Raji (cell line): ENCODE measurements around the gene POLR1A.

Experiments
- POLR2A ChIP-seq: IDR thresholded peaks from 2 replicates; pipeline ENCODE4 v1.6.1; 2011; ENCODE audit warnings: low read depth, low read length, control low read depth; ENCODE audit not compliant: insufficient read depth

POLR1A gene

DNA sequence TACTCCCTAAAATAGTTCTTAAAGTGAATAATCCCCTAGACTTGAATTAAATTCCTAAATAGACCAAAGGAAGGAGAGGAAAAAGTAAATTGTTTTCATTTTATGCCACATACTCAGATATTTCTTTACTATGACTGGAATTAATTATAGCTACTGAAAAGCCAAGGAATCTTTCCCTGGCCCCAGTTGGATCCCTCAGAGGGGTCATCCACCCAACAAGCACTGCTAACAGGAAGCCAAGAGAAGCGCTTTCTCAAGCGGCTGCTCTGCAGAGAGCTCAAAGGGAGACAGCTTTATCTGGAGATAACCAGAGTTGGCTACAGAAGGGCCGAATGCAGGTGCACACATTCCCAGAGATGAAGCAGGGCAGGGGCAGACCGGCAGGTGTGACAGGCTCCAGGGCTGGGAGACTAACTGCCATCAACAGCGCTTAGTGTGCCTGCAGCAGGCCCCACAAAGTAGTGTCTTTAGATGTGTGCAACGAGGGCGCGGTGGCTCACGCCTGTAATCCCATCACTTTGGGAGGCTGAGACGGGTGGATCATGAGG lies 51.1 kb downstream of the POLR1A start:
- TF ChIP-seq POLR2A = no peak

DNA sequence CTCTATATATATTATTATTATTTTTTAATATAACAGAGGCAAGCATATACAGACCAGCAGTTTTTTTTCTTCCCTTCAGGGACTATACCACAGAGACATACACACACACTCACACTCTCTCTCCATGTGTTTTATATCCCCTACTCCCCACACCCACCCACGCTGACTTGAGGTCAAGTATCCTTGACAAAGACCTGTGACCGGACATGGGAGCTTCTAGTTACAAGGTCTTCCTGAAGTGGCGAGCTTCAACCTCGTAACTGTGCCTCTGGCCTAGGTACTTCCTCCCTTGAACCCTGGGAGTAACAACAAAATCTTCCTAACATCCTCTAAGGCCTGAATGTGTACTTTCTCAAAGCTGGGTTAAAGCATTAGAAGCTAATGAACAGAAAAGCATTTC lies 52.5 kb downstream of the POLR1A start:
- no peak for TF ChIP-seq POLR2A

GRCh38 chr2:86052676-86053075 lies 53.0 kb downstream of the POLR1A start:
- TF ChIP-seq POLR2A = no peak

- no peak for TF ChIP-seq POLR2A
These were observed 53.4 kb downstream of the POLR1A start for GRCh38 chr2:86052265-86052664.

- no peak for TF ChIP-seq POLR2A
These were observed 55.4 kb downstream of the POLR1A start for GRCh38 chr2:86050301-86050700.

DNA sequence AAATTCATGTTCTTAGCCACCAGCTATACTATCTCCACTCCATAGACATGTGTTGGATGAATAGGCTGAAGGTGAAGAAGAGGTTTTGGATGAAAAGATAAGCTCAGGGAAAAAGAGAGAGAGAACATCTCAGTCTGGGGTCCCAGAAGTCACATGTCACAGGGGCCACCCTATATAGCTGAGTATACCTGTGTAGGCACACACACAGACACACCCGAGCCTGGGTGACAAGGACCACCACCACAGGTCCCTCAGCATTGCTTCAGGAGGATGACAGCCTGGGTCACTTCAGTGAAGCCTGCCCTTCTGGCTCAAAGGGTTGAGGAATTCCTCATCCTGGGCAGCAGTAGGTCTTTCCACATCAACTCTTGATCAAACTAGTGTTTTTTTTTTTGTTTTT lies 56.2 kb downstream of the POLR1A start:
- no peak for TF ChIP-seq POLR2A

DNA sequence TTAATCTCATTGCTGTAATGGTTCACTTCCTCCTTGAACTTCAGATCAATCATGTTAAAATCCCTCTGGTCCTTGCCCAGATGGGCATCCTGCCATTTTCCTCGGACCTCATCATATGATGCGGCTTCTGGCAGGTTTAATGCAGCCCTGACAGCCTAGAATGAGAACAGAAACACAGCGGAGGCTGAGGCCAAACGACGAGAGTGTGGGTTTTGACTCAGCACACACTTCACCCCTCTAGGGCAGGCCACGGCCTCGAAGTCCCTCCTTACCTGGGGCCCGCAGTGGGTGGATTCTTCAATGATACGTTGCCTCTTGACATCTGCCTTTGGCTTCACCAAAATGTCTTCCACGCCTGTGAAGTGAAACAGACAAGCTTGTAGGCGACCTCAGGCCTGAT lies 56.8 kb downstream of the POLR1A start:
- TF ChIP-seq POLR2A = no peak

DNA sequence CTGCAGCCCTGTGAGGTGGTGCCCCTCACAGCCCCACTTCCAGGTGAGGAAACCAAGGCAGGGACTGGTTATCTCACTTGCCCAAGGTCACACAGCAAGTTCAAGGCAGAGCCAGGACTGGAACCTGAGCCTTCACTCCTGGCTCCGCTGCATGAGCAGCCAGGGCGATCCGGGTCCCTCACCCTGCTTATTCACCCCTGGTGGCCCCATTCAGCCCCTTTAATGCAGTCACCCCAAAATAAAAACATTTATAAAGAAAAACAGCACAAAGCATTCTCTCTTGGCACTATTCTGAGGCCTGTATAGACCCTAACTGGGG lies 57.3 kb downstream of the POLR1A start:
- TF ChIP-seq POLR2A = no peak

GRCh38 chr2:86047575-86048382 lies 57.9 kb downstream of the POLR1A start:
- no peak for TF ChIP-seq POLR2A

DNA sequence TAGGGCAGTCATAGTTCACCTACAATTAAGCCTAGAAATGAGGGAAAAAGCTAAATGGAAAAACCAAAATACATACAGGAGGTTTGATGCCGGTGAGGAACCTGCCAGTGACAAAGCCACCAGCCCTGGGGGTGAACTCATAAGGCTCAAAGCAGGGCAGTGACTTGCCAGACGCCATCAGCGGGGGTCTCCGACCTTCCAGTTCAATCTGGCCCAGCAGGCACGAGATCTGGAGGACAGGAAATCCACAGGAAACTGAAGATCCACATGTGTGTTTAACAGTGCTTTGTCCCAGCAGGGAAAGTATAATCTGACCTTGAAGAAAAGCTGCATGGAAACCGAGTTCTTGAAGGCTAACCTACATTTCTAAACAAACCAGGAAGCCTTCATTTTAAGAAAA lies 60.1 kb downstream of the POLR1A start:
- TF ChIP-seq POLR2A = no peak

DNA sequence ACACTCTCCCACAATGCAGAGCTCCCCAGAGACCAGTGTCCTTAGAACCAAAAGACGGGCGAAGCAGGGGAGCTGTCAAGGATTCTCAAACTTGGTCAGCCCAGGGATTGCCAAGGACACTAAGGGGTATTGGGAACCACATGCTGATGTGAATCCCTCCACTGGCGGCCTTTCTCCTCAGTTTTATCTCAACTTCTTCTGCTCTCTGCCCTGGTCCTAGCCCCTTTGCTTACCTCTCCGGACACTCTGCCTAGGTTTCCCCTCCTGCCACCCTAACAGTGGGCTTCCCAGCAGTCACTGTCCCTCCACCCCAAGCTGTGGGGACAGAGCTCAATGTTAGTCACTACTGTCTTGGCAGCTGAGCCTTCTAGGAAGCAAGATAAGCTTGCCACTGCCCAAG lies 61.1 kb downstream of the POLR1A start:
- TF ChIP-seq POLR2A = no peak

DNA sequence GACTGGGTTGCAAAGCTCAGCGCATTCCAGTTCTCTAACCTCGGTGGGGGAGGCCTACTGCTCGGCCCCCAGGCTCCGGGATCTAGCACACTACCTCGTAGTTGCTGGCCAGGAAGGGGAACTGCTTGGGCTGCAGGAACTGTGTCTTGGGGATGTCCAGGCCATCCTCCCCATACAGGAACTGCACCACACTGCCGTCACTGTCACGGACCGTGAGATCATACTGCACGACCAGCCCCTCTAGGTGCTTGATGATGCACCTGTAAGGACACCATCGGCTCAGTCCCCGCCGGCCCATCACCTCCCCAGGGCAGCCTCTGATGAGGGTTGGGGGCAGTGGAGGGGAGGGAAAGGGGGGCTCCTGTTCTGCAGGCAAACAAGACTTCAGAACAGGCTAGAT lies 61.6 kb downstream of the POLR1A start:
- TF ChIP-seq POLR2A = no peak

DNA sequence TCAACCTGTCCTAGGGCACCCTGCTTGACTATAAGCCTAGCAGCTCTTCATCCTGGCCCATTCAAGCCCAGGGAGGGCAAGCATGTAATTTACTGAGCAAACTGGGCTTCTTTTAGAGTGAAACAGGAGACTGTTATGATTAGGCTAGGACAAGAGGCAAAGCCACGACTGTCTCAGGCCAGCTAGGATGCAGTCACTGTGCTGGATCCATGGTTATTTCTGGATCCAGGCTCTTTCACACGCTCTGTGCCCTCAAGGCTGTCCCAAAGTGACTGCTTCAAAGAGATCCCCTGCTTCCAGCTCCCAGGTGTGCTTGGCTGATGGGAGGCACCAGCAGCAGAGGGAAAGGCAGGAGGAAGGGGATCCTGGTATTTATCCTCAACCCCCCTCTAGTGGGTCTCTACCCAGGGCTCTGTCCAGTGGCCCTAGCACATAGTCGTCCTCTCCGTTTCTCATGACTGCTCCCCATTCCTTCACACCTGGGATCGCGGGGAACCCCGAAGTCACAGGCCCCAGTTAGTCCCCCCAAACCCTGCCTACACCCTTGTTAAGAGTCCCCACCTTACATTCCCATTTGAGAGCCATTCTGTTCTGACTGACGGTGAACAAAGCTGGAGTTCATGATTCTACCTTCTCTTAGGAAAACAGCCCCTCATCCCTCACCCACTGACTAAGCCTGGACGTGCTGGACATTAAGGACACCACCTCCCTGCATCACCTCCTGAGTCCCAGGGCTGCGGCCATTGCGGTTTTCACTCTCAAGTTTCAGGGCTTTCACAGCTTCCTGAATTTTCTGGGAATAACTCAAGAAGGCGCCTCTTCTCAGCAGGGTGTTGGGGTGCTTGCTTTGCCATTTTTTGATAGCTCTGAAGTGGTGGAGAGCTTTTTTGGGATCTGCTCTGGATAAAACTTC lies 63.2 kb downstream of the POLR1A start:
- TF ChIP-seq POLR2A = no peak

- no peak for TF ChIP-seq POLR2A
These were observed 65.6 kb downstream of the POLR1A start for GRCh38 chr2:86039963-86040655.

DNA sequence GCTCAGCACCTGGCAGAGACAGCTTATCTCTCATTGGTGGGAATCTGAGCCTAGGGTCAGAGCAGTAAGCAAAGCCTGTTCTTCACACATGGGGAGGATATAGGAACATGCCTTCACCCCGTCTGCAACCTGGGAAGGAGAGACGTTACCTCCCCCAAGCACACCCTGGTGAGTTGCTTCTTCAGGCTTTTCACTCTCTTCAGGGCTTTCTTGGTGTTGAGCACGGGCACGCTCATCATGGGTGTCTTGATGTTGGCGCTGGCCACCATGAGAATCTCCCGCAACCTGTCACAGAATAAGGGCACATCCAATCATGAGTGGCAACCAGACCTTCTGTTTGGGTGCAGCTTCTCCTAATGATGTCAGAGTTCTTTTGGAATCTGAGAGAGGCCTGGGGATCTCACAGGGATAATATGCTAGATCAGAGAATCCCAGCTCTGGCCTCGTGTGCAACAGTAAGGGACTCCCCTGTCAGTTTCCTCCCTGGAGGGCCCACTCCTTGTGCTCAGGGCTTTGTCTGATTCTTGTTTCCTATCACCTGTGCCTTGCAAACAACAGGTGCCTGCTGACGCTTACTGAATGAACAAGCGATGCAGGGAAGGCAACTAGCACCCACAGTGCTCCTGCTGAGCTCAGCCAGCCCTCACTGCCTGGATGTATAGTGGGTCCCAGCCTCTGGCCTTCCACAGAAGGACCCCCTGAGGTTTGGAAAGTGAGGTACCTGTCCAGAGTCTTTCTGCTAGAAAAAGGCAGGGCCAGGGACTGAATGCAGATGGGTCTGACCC lies 66.3 kb downstream of the POLR1A start:
- TF ChIP-seq POLR2A = no peak
